Type B pancreatic cell (in vitro differentiated cells): ENCODE data around the gene RBM4. TPM values are rescaled to one million over a fixed set of nuclear protein-coding genes. Genes with fewer than 3 reads are reported as not detected.

Experiments used
- DNase-seq: peaks from one replicate; pipeline ENCODE4 v3.0.0; 2021; ENCODE audit warnings: mixed read lengths; ENCODE audit not compliant: unreplicated experiment; ENCODE audit errors: extremely low spot score
- H3K27ac Mint-ChIP-seq: 2 replicates; pipeline ENCODE4 v1.8.0; 2021; ENCODE audit warnings: mild to moderate bottlenecking, mixed read lengths
- H3K27me3 Mint-ChIP-seq: 2 replicates; pipeline ENCODE4 v1.8.0; 2021; ENCODE audit warnings: mixed read lengths
- H3K36me3 Mint-ChIP-seq: 2 replicates; pipeline ENCODE4 v1.8.0; 2021; ENCODE audit warnings: mixed read lengths
- H3K4me1 Mint-ChIP-seq: one replicate; pipeline ENCODE4 v1.8.0; 2021; ENCODE audit warnings: mixed read lengths; ENCODE audit not compliant: unreplicated experiment
- H3K4me3 Mint-ChIP-seq: 2 replicates; pipeline ENCODE4 v1.8.0; 2021; ENCODE audit warnings: mild to moderate bottlenecking, mixed read lengths
- H3K9me3 Mint-ChIP-seq: 2 replicates; pipeline ENCODE4 v1.8.0; 2021; ENCODE audit warnings: mixed read lengths
- CTCF ChIP-seq: fragments of 200-600 bp; sonication (generic); conservative IDR thresholded peaks from 2 replicates; pipeline ENCODE4 v1.5.0; 2021; ENCODE audit warnings: antibody characterized with exemption, mild to moderate bottlenecking
- total RNA-seq: library from RNA; stranded (reverse); gene quantifications from 2 replicates; pipeline ENCODE4 v1.2.1, GENCODE V29; 2021; ENCODE audit warnings: low replicate concordance

RBM4 gene
- total RNA-seq, 1 donor from 2014 or later = 228 TPM

- no peak for DNase-seq
- Mint-ChIP-seq H3K27me3 (no peaks in the 10 kb centered on the region), H3K4me1 (peaks cover 10% of the 10 kb centered on the region), H3K36me3 (peaks cover 6% of the 10 kb centered on the region), H3K27ac (no peak overlapping the region), H3K4me3 (no peak overlapping the region), H3K9me3 (no peaks in the 10 kb centered on the region)
- no peak for TF ChIP-seq CTCF
Measured at GRCh38 chr11:66688561-66689534, 50.3 kb downstream of the RBM4 start.

DNA sequence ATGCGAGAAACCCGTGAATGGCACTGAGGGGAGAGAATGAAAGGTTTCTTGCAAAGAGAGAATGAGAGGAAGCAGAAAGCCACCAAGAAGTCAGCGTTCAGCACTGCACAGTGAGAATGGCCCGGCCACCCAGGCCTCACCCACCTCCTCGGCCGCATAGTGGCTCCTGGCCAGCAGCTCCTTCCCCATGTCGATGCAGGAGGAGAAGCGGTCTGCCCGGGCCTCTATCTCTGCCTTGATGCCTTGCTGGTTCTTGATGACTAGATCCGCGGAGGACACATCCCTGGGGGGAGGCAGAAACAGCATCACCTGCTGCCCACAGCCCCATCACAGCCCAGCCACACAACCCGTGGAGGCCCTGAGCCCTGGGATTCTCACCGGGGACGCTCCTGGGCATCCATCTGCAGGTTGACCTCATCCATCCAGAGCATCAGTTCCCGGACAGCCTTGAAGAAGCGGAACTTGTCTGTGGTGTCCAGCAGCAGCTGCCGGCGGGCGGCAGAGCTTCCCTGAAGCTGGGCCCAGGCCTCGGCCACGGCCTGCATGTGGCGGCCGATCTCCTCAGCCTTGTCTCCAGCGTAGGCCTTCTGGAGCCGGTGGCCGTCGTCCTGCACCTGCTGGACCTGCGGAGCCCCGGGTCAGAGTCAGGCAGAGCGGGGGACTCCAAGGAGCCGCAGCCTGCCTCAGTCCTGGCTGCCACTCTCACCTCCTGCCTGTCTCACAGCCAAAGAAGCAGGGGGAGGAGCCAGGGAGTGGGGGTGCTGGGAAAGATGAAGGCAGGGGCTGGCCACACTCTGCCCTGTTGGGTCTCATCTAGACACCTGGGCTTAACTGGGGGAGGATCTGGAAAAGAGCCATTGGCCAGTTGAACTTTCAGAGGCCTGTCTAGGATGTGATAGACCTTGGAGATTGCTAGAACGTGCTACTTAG, 51.4 kb downstream of the RBM4 start:
- Mint-ChIP-seq H3K27ac (no peak overlapping the region), H3K9me3 (no peaks in the 10 kb centered on the region), H3K4me3 (no peak overlapping the region), H3K4me1 (peaks cover 12% of the 10 kb centered on the region), H3K27me3 (no peaks in the 10 kb centered on the region), H3K36me3 (peaks cover 8% of the 10 kb centered on the region)
- no peak for TF ChIP-seq CTCF
- no peak for DNase-seq

DNA sequence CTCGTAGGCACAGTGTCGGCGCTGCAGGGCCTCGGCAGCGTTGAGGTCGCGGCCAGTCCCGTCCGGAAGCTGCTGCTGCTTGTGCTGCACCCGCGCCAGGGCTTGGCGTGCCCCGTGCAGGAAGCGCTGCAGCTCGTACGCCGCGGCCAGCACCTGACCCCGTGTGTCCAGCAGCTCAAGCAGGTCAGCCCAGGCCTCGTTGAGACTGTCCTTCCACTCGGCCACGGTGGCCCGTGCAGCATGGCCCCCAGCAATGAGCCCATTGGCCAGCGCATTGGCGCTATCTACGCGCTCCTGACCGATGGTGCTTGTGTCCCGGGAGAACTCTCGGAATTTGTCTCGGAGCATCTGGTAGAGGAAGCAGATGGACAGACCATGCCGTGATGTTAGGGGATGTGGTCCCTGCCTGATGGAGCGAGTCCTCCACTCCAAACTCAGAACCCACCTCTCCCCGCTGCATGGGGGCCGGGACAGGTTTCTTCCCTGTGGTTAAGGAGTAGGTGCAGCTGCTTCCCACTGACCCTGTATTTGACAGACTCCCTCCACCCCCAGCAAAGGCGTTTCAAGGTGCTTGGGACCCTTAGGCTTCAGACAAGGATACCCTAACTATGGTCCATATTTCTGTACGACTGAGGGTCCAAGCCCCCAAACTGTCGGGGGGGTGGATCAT, 52.9 kb downstream of the RBM4 start:
- Mint-ChIP-seq H3K27me3 (no peaks in the 10 kb centered on the region), H3K4me1 (peaks cover 9% of the 10 kb centered on the region), H3K27ac (no peak overlapping the region), H3K4me3 (no peak overlapping the region), H3K36me3 (peaks cover 7% of the 10 kb centered on the region), H3K9me3 (no peaks in the 10 kb centered on the region)
- no peak for DNase-seq
- no peak for TF ChIP-seq CTCF

- no peak overlapping the region for H3K4me3 Mint-ChIP-seq
- no peak overlapping the region for H3K27ac Mint-ChIP-seq
- DNase-seq = no peak
- TF ChIP-seq CTCF = no peak
- H3K4me1 Mint-ChIP-seq = peaks cover 9% of the 10 kb centered on the region
- H3K9me3 Mint-ChIP-seq = no peaks in the 10 kb centered on the region
- peaks cover 7% of the 10 kb centered on the region for H3K36me3 Mint-ChIP-seq
- no peaks in the 10 kb centered on the region for H3K27me3 Mint-ChIP-seq
Measured at GRCh38 chr11:66692446-66692845, 53.9 kb downstream of the RBM4 start.

- H3K27me3 Mint-ChIP-seq = no peaks in the 10 kb centered on the region
- no peak overlapping the region for H3K27ac Mint-ChIP-seq
- H3K4me3 Mint-ChIP-seq = no peak overlapping the region
- no peak for DNase-seq
- H3K9me3 Mint-ChIP-seq = no peaks in the 10 kb centered on the region
- H3K4me1 Mint-ChIP-seq = peaks cover 9% of the 10 kb centered on the region
- TF ChIP-seq CTCF = no peak
- peaks cover 11% of the 10 kb centered on the region for H3K36me3 Mint-ChIP-seq
Measured at GRCh38 chr11:66692871-66693331, 54.4 kb downstream of the RBM4 start.
